ENCODE results near the gene ZACN.

The ZACN gene

DNA sequence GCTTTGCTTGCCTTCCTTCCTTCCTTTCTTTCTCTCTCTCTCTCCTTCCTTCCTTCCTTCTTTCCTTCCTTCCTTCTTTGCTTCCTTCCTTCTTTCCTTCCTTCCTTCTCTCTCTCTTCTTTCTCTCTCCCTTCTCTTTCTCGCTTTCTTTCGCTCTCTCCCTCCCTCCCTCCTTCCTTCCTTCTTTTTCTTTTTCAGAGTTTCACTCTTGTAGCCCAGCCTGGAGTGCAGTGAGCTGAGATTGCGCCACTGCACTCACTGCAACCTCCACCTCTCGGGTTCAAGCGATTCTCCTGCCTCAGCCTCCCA, 44.2 kb downstream of the ZACN start:
- Histone ChIP-seq H3K9ac (ENCODE audit: low read length) (no peak overlapping the region), H4K20me1 (ENCODE audit: insufficient read depth, low read length) (no peaks in the 10 kb centered on the region), H3K79me2 (ENCODE audit: low read length) (no peaks in the 10 kb centered on the region), H3K4me2 (ENCODE audit: low read depth, low read length) (no peak overlapping the region), H3K36me3 (replicated peaks; ENCODE audit: insufficient read depth, low read length) (no peaks in the 10 kb centered on the region), H3F3A (ENCODE audit: insufficient read depth, low read length) (no peaks in the 10 kb centered on the region), H3K4me1 (ENCODE audit: low read length) (no peaks in the 10 kb centered on the region), H3K27ac (ENCODE audit: low read length) (no peak overlapping the region), H3K27me3 (replicated peaks; ENCODE audit: insufficient read depth, low read length) (no peaks in the 10 kb centered on the region), H3K9me3 (replicated peaks; ENCODE audit: insufficient read depth, low read length) (no peaks in the 10 kb centered on the region), H3K9me2 (replicated peaks; ENCODE audit: insufficient read depth, low read length) (no peaks in the 10 kb centered on the region), H2AFZ (ENCODE audit: low read length) (no peak overlapping the region), H3K4me3 (ENCODE audit: low read length) (no peak overlapping the region)
- TF ChIP-seq, protein P1, sequence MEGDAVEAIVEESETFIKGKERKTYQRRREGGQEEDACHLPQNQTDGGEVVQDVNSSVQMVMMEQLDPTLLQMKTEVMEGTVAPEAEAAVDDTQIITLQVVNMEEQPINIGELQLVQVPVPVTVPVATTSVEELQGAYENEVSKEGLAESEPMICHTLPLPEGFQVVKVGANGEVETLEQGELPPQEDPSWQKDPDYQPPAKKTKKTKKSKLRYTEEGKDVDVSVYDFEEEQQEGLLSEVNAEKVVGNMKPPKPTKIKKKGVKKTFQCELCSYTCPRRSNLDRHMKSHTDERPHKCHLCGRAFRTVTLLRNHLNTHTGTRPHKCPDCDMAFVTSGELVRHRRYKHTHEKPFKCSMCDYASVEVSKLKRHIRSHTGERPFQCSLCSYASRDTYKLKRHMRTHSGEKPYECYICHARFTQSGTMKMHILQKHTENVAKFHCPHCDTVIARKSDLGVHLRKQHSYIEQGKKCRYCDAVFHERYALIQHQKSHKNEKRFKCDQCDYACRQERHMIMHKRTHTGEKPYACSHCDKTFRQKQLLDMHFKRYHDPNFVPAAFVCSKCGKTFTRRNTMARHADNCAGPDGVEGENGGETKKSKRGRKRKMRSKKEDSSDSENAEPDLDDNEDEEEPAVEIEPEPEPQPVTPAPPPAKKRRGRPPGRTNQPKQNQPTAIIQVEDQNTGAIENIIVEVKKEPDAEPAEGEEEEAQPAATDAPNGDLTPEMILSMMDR (IDR thresholded peaks at IDR 0.05; ENCODE audit: low read length): no peak
- no peak for TF ChIP-seq EZH2phosphoT487 (IDR thresholded peaks at IDR 0.05; ENCODE audit: low read length)
- TF ChIP-seq EZH2 (optimal IDR thresholded peaks at IDR 0.05; ENCODE audit: low read depth, low read length): no peak
- DNase-seq: no peak

DNA sequence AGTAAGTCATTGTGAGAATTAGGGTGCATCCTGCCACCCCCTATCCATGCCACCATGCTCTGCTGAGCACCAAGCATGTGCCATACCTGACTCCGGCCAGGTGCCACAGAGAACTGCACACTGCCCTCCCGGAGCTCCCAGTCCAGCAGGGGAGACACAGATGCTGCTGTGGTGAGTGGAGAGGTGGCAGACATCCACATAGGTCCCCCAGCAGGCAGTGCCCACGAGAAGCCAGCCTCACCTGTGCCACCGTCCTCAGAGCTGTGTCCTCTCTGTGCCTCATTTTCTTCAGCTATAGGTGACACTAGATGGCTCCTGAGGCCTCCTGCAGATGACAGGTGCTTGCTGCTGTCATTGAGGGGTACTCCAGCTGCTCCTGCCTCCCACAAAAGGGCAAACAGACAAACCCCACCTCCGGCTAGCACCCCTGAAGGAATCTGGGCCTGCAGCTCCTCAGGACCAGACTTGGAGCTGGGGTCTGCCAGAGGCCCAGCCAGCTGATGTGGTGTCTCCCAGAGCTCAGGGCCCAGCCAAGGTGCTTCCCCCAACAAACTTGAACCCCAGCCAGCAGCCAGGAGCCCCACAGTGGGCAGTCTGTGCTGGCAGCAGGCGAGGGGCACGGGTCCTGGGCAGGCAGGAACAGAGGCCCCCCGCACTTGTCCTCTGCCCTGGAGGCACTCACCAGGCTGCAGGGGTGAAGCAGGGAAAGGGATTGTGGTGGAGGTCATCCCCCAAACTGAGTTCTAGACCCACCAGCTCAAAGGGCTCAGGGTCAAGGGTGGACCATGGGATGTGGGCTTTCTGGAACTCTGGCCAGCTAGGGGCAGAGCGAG, 45.0 kb downstream of the ZACN start:
- DNase-seq: no peak
- H3K9ac ChIP-seq (ENCODE audit: low read length): no peak overlapping the region

DNA sequence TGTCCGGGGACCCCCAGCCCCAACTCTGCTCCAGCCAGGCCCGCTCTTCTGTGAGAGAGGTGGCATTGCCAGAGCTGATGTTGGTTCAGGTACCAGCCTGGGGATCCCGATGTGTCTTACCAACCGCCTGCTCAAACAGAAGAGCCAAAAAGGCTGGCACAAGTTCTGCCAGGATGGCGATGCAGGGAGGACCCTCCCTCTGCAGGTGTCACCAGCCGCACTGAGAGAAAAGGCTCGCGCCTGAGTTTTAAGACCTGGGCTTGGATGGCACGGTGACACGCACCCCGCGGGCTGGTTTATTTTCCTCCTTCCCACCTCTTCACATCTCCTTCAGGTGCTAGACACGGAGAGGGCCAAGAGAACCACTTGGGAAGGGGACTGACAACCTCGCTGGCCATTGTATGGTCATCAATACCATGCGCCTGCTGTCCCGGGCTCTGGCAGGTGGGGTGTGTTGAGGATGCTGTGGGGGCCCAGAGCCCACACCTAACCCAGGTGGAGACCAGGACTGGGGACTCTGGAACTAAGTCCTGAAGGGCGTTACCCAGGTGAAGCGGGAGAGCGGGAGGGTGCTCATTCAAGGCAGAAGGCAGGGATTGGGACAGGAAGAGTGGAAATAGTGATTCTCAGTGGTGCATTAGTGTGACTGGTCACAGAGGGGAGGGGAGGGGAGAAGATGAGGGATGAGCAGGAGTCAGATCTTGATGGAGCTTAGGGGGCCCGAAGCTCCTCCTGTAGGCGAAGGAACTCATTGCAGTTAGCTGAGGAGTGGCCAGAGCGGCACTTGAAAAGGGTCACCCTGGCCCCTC, 45.8 kb downstream of the ZACN start:
- Histone ChIP-seq H3K4me2 (ENCODE audit: low read depth, low read length) (no peak overlapping the region), H3K36me3 (replicated peaks; ENCODE audit: insufficient read depth, low read length) (no peaks in the 10 kb centered on the region), H2AFZ (ENCODE audit: low read length) (no peak overlapping the region), H3K4me3 (ENCODE audit: low read length) (no peak overlapping the region), H3K9ac (ENCODE audit: low read length) (no peak overlapping the region), H3K79me2 (ENCODE audit: low read length) (no peaks in the 10 kb centered on the region), H3K27ac (ENCODE audit: low read length) (no peak overlapping the region), H4K20me1 (ENCODE audit: insufficient read depth, low read length) (no peaks in the 10 kb centered on the region), H3K9me2 (replicated peaks; ENCODE audit: insufficient read depth, low read length) (no peaks in the 10 kb centered on the region), H3K4me1 (ENCODE audit: low read length) (no peaks in the 10 kb centered on the region), H3K9me3 (replicated peaks; ENCODE audit: insufficient read depth, low read length) (no peaks in the 10 kb centered on the region), H3F3A (ENCODE audit: insufficient read depth, low read length) (no peaks in the 10 kb centered on the region), H3K27me3 (replicated peaks; ENCODE audit: insufficient read depth, low read length) (no peaks in the 10 kb centered on the region)
- TF ChIP-seq EZH2 (optimal IDR thresholded peaks at IDR 0.05; ENCODE audit: low read depth, low read length): no peak
- TF ChIP-seq, protein P1 (IDR thresholded peaks at IDR 0.05; ENCODE audit: low read length): peak; percentile 26
- no peak for TF ChIP-seq EZH2phosphoT487 (IDR thresholded peaks at IDR 0.05; ENCODE audit: low read length)
- DNase-seq: no peak

More for the DNA sequence above, 45.0 kb downstream of the ZACN start:
- no peaks in the 10 kb centered on the region for H4K20me1 ChIP-seq (ENCODE audit: insufficient read depth, low read length)
- H3K79me2 ChIP-seq (ENCODE audit: low read length): no peaks in the 10 kb centered on the region
- no peak overlapping the region for H2AFZ ChIP-seq (ENCODE audit: low read length)
- no peaks in the 10 kb centered on the region for H3K9me3 ChIP-seq (replicated peaks; ENCODE audit: insufficient read depth, low read length)
- no peaks in the 10 kb centered on the region for H3F3A ChIP-seq (ENCODE audit: insufficient read depth, low read length)
- TF ChIP-seq EZH2phosphoT487 (IDR thresholded peaks at IDR 0.05; ENCODE audit: low read length) (no peak), EZH2 (optimal IDR thresholded peaks at IDR 0.05; ENCODE audit: low read depth, low read length) (no peak)
- TF ChIP-seq, protein P1 (IDR thresholded peaks at IDR 0.05; ENCODE audit: low read length): no peak
- H3K4me2 ChIP-seq (ENCODE audit: low read depth, low read length): no peak overlapping the region
- no peak overlapping the region for H3K27ac ChIP-seq (ENCODE audit: low read length)
- no peaks in the 10 kb centered on the region for H3K27me3 ChIP-seq (replicated peaks; ENCODE audit: insufficient read depth, low read length)
- no peak overlapping the region for H3K4me3 ChIP-seq (ENCODE audit: low read length)
- H3K4me1 ChIP-seq (ENCODE audit: low read length): no peaks in the 10 kb centered on the region
- H3K36me3 ChIP-seq (replicated peaks; ENCODE audit: insufficient read depth, low read length): no peaks in the 10 kb centered on the region
- H3K9me2 ChIP-seq (replicated peaks; ENCODE audit: insufficient read depth, low read length): no peaks in the 10 kb centered on the region

Measured in MM.1S (cell line).